K562 (cell line): ENCODE results near the gene HMGXB3. TPM values are rescaled to one million over a fixed set of nuclear protein-coding genes. Genes with fewer than 3 reads are reported as not detected.

Experiments
- ADNP ChIP-seq: fragments of 200-800 bp; sonication (Bioruptor generic); IDR thresholded peaks from 2 replicates; pipeline ENCODE4 v1.6.1; 2016; ENCODE audit warnings: missing genetic modification characterization, missing compliant biosample characterization
- ARID4B ChIP-seq: sonication (generic); formaldehyde crosslinking; IDR thresholded peaks from 2 replicates; pipeline ENCODE4 v1.8.0; 2022; ENCODE audit warnings: mild to moderate bottlenecking, missing genetic modification reagents
- CEBPZ ChIP-seq: fragments of 150-350 bp; IDR thresholded peaks from 2 replicates; pipeline ENCODE4 v1.6.1; 2014; ENCODE audit warnings: low read depth, mild to moderate bottlenecking, low read length, borderline replicate concordance
- CHD1 ChIP-seq: fragments of 200-600 bp; sonication (generic); IDR thresholded peaks from one replicate; pipeline ENCODE4 v1.6.1; 2012; ENCODE audit warnings: mild to moderate bottlenecking, moderate library complexity, low read length, inconsistent platforms
- DMBX1 ChIP-seq: fragments of 250-450 bp; sonication (Bioruptor Pico); IDR thresholded peaks from 2 replicates; pipeline ENCODE4 v1.8.0; 2022; ENCODE audit warnings: inconsistent platforms, mild to moderate bottlenecking, moderate library complexity, borderline replicate concordance
- FUS ChIP-seq: fragments of 200-400 bp; formaldehyde crosslinking; optimal IDR thresholded peaks from 2 replicates; pipeline ENCODE3; 2017; ENCODE audit warnings: low read depth, low read length
- JUND ChIP-seq, 2 experiments: IDR thresholded peaks; 2 replicates in 1 of 2; 3 replicates in 1 of 2; pipeline ENCODE4 v1.6.1; 2011; ENCODE audit warnings: borderline replicate concordance in 2 of 2, low read depth in 2 of 2, low read length in 2 of 2, improper control_type of control experiment in 1 of 2, missing biosample characterization in 1 of 2, missing genetic modification characterization in 1 of 2, missing genetic modification reagents in 1 of 2
- KDM4B ChIP-seq, 2 experiments: fragments of 450-650 bp in 1 of 2; sonication (generic) in 1 of 2; IDR thresholded peaks; 2 replicates each; pipeline ENCODE4 v1.6.1; 2016 to 2017; ENCODE audit warnings: borderline replicate concordance in 2 of 2, antibody characterized with exemption in 1 of 2, low read depth in 1 of 2, mild to moderate bottlenecking in 1 of 2
- MCM5 ChIP-seq: fragments of 450-650 bp; IDR thresholded peaks from 2 replicates; pipeline ENCODE4 v1.6.1; 2016; ENCODE audit warnings: low read depth
- SIN3A ChIP-seq, 2 experiments: fragments of 150-350 bp in 1 of 2; IDR thresholded peaks; 2 replicates each; pipeline ENCODE4 v1.6.1; 2011 to 2016; ENCODE audit warnings: borderline replicate concordance in 2 of 2, low read depth in 2 of 2, low read length in 2 of 2, mild to moderate bottlenecking in 2 of 2, moderate library complexity in 2 of 2; ENCODE audit not compliant: control insufficient read depth in 1 of 2
- SNIP1 ChIP-seq: fragments of 450-650 bp; IDR thresholded peaks from 2 replicates; pipeline ENCODE4 v1.7.1; 2017; ENCODE audit warnings: low read depth, mild to moderate bottlenecking
- TAF9B ChIP-seq: fragments of 450-650 bp; IDR thresholded peaks from 2 replicates; pipeline ENCODE4 v1.6.1; 2018; ENCODE audit warnings: mild to moderate bottlenecking; ENCODE audit not compliant: partially characterized antibody
- ZBTB33 ChIP-seq: sonication (generic); formaldehyde crosslinking; IDR thresholded peaks from 2 replicates; pipeline ENCODE4 v1.8.1; 2023; ENCODE audit warnings: mild to moderate bottlenecking, missing genetic modification reagents
- ZBTB9 ChIP-seq: fragments of 450-650 bp; formaldehyde crosslinking; IDR thresholded peaks from 2 replicates; pipeline ENCODE4 v1.4.0; 2020; ENCODE audit warnings: mild to moderate bottlenecking, moderate library complexity
- polyA plus RNA-seq, 8 experiments: library from polyadenylated mRNA; depleted of rRNA in 4 of 8; stranded (reverse) in 5 of 8; unstranded in 3 of 8; fragments of >200 nt; fragmentation: Nextera tagmentation in 2 of 8; fragmentation: Illumina TruSeq in 1 of 8; extraction: Ambion mirVana in 2 of 8; extraction: Trizol in 1 of 8; gene quantifications; 2 replicates each; pipeline versions ENCODE4 v1.2.1 to v1.2.3, GENCODE V29; 2011 to 2014; ENCODE audit warnings: inconsistent platforms in 1 of 8, missing spikeins in 1 of 8
- total RNA-seq, 7 experiments: library from RNA; depleted of rRNA in 6 of 7; stranded (reverse); fragments of >200 nt in 6 of 7; fragmentation: Illumina TruSeq in 2 of 7; extraction: Trizol in 2 of 7; gene quantifications; 2 replicates each; pipeline versions ENCODE4 v1.2.1 to v1.2.3, GENCODE V29; 2011 to 2021; ENCODE audit warnings: low replicate concordance in 1 of 7

HMGXB3 gene
- total and polyA plus RNA-seq, 9 of the 15 experiments (the other 6 are each of a cell fraction or from before 2014, with no cell fraction given) = 1.8 to 44.1 (median 32.2) TPM

GRCh38 chr5:150000990-150001659 is 586 bp downstream of the HMGXB3 start (continued):
- TF ChIP-seq ZBTB33 (no peak), DMBX1 (no peak), ARID4B (CRISPR knock-in tag) (peak; percentile 75; the same call in 1 of the 2 replicates), FUS (peak; percentile 70), ADNP (no peak), CEBPZ (no peak), KDM4B (IDR thresholded peaks at IDR 0.05; ENCODE audit: borderline replicate concordance in 2 of 2, low read depth in 1 of 2) (no peak), ZBTB9 (no peak), MCM5 (no peak), CHD1 (peak; percentile 65), SNIP1 (no peak), JUND (IDR thresholded peaks at IDR 0.05; ENCODE audit: borderline replicate concordance, low read depth, low read length) (no peak), JUND (tag; IDR thresholded peaks at IDR 0.05; ENCODE audit: borderline replicate concordance, low read depth, low read length) (no peak), TAF9B (no peak), SIN3A (IDR thresholded peaks at IDR 0.05; ENCODE audit: borderline replicate concordance in 2 of 2, control insufficient read depth in 1 of 2, low read depth in 2 of 2, low read length in 2 of 2) (0 out of 4 replicates have a peak, but pooled peaks of 1 of the 2 experiments have one; percentile 36)
